Hematopoietic multipotent progenitor cell treated with erythropoietin and hydrocortisone succinate and interleukin-3 and kit ligand, for 17 days (in vitro differentiated cells): Measurements from ENCODE around the gene CCT2.

Experiments
- DNase-seq: peaks from one replicate; pipeline ENCODE4 v3.0.0-alpha.2; 2015; ENCODE audit warnings: low spot score

The CCT2 gene

GRCh38 chr12:69585189-69586062 lies at the start of gene CCT2:
Gene CCT2, plus strand, starts transcription at chr12:69585459. Its CDS starts 63 bp downstream, at chr12:69585522.
- peak; percentile 97 for DNase-seq

- DNase-seq: no peak
Observed at GRCh38 chr12:69540987-69541386, 44.3 kb upstream of the CCT2 start.

- no peak for DNase-seq
Observed at GRCh38 chr12:69544087-69544486, 41.2 kb upstream of the CCT2 start.

GRCh38 chr12:69545081-69545480 lies 40.2 kb upstream of the CCT2 start:
- no peak for DNase-seq

GRCh38 chr12:69546693-69547438 lies 38.4 kb upstream of the CCT2 start:
- no peak for DNase-seq

DNA sequence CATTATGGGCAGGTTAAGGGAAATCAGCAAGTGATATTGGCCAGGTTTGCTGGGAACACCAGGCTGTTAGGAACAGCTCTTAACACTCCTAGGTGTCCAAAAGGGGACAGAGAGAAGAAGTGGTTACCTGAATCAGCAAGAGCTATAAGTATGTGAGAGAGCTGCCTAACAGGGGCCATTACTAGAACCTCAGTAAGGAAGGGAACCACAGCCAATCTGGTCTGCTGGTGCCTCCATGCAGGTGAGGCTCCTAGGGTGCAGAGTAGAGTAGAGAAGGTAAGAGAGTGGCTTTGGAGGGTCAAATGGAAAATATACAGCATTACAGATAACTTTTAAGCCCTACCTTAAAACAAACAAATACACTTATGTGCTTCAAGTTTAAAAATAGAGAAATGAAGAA lies 36.6 kb upstream of the CCT2 start:
- DNase-seq: no peak

DNA sequence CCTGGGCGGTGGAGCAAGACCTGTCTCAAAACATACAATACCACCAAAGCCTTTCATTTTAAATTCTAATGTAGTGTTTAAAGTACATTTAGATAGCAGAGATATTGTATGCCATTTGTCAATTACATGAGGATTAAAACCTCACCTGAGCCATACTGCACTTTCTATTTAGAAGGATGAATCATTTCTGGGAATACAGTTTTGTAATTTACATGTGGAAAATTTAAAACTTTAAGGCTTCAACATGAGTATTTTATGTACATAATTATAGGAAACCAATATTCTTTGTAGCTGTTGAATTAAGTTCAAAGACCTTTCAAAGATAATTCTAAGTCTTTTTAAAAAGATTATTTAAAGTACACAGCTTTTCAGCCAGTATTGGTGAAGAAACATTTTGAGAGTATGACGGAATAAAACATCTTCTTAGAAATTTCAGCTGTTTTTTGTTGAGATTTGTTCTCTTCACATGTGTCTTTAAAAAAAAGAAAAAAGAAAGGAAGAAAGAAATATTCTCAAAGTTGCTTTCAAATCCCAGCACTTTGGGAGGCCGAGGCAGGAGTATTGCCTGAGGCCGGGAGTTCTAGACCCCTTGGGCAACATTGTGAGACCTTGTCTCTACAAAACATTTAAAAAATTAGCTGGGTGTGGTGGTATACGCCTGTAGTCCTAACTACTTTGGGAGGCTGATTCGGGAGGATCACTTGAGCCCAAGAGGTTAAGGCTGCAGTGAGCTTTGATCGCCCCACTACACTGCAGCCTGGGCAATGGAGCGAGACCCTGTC lies 34.5 kb upstream of the CCT2 start:
- no peak for DNase-seq

DNA sequence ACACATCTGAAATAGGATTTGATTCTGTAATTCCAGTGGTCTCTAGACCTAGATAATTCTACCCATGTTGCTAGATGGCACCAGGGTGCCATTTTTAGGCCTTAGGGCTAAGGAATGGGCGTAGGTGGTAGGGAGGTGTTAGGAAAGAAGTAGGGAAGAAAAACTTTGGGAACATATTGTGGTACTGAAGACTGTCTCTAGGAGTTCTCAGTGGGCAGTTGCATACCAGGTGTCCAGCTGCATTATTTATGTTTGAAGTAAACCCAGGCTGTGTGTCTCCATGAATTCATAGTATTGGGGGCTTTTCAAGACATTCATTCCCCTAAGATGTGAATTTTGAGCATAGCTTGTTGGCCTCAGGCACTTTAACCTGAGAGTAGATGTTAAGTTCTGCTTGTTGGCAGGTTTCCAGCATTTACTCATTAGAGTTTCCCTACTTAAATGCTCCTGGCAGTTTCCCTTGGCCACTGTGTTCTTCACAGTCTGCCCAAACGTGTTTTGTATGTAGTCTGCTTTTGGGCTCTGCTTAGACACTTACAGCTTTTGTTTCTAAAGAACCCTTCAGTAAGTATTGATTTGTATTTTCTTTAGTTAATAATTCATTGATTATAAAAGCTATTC lies 31.5 kb upstream of the CCT2 start:
- DNase-seq: no peak

- DNase-seq: no peak
Observed at GRCh38 chr12:69555461-69555860, 29.8 kb upstream of the CCT2 start.

DNA sequence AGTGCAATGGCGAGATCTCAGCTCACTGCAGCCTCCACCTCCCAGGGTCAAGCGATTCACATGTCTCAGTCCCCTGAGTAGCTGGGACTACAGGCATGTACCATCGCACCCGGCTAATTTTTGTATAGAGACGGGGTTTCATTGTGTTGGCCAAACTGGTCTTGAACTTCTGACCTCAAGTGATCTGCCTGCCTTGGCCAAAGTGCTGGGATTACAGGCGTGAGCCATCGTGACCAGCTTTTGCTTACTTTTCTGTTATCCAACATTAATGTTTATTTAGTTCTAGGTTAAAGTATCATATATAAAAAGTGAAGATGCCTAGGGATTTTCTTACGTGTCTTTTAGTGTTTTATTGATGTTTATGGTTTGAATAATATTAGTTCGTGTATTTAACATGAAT lies 28.9 kb upstream of the CCT2 start:
- no peak for DNase-seq

- no peak for DNase-seq
Observed at GRCh38 chr12:69563166-69563762, 22.0 kb upstream of the CCT2 start.

DNA sequence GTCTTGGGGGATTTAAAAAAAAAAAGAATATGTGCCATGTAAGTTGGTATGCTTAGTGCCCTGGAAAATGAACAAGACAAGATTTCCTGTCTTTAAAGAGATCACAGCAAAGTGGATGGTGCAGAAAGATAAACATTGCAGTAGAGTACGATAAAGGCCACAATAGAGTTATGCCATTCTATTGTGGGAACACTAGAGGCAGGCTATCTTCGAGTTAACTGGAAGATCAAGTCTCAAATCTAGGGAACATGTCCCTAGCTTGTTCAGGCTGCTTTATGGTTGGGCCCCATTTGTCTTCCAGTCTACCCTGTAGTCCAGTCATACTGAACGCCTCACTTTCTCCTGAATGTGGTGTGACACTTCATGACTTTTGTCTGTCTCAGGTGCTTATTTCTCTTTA lies 18.7 kb upstream of the CCT2 start:
- no peak for DNase-seq

GRCh38 chr12:69569236-69569635 lies 16.0 kb upstream of the CCT2 start:
- DNase-seq: no peak

DNA sequence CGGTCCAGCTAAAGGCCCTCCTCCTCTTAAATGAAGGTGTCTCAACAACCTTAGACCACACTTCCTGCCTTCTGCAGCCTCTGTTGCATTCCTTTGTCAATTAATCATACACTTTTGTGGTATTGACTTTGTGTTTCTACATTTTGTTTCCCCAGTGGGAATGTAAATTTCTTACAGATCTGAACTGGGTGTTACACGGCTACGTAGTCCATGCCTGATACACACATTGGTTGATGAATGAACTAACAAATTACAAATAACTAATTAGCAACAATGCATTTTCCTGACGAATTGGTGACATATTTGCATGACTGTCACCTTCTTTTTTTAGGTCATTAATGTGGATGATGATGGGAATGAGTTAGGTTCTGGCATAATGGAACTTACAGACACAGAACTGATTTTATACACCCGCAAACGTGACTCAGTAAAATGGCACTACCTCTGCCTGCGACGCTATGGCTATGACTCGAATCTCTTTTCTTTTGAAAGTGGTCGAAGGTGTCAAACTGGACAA lies 15.2 kb upstream of the CCT2 start:
- no peak for DNase-seq

DNA sequence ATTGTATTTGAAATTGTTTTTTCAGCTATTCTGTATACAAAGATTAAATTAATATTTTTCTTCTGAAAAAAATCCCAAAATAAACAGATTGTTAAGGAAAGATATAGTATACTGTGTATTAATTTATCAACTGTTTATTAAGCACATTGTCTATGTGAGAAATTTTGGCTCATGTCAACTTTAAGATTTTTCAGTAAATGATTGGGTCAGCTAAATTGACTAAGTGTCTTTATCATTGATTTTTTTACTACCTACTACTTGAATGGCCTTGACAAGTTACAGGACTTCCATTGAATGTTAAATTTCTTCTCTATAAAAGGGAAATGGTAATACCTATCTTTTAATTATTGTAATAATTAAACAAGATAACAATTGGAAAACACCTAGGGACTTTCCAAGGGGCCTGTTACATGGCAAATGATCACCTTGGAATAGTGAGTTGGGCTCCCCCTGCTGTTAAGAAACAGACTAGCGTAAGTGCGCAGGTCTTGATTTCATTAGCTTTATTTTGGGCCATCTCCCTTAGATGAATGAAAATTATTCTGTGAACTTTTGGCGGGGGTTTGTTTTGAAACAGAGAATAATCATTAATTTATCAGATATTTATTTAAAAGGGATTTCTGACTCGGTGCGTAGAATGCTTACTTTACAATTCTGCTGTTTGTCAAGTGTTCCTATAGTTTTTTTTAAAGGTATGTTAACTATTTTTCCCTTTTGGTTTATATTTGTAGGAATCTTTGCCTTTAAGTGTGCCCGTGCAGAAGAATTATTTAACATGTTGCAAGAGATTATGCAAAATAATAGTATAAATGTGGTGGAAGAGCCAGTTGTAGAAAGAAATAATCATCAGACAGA lies 14.5 kb upstream of the CCT2 start:
- DNase-seq: peak; percentile 77

DNA sequence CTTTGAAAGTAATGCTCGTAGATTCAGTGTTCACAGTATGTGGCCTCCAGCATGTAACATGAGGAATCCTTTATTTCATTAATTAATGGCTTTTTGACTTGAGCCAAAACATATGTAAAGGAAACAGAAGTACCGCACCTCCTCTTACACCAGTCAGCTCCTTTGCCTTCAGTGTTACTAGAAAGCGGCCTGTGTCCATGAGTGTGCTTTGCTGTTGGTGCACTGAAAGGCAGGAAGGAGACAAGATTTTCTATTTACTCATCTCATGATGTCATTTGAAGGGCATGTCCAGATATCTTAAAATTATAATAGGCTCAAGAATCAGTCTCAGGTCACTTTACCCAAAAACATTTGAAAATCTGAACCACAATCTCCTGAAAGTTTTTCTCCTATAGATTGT lies 9.9 kb upstream of the CCT2 start:
- DNase-seq: no peak

GRCh38 chr12:69578283-69578682 lies 7.0 kb upstream of the CCT2 start:
- DNase-seq: no peak

GRCh38 chr12:69579029-69579428 lies 6.2 kb upstream of the CCT2 start:
- no peak for DNase-seq

DNA sequence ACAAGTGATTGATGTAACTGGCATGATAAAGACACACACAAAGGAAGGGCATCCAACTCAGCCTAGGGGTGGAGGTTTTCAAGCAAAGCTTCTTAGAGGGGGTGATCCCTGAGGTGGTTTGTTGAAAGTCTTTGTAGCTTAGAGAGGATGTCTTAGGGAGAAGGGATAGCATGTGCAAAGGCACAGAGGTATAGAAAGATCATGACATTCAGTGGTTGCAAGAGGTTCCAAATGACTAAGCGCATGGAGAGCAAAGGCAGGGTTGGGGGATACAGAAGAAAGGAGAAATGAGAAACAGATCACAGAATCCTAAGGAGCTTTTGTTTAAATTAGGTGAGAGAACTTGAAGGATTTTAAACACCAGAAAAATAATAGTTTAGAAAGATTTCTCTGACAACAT lies 5.2 kb upstream of the CCT2 start:
- DNase-seq: no peak

DNA sequence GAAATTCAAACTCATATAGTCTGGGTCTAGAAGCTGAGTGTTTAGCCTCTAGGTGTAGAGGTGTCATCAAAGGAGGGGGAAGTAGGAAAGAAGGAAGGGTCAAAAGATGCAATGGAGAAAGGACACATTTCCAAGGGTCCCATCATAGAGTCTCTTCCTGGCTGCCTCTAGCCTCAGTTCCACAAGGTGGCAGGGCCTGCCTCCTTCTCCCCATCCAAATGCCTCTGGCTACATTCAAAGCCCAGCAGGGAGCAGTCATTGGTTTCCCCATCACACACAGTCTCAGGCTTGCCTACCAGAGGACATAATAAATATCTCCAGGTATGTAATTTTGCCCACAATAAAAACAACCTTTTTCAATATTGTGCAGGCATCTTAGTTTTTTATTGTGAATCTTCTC lies 2.1 kb upstream of the CCT2 start:
- peak; percentile 55 for DNase-seq

GRCh38 chr12:69588527-69588926 lies 3.3 kb downstream of the CCT2 start:
- DNase-seq: no peak
